ENCODE results near the gene MKI67. TPM values are rescaled to one million over a fixed set of nuclear protein-coding genes. Genes with fewer than 3 reads are reported as not detected.

MKI67 gene
- total and polyA plus RNA-seq, 2 donors from 2014 or later = 0.04 to 2.4 TPM

- Histone ChIP-seq H3K9ac (ENCODE audit: low read length in 3 of 3) (no peak overlapping the region), H3K4me1 (ENCODE audit: control insufficient read depth in 2 of 3, insufficient read depth in 2 of 3, low read depth in 1 of 3, low read length in 3 of 3) (no peaks in the 10 kb centered on the region), H3K4me3 (ENCODE audit: low read length in 3 of 3) (no peak overlapping the region), H3K27ac (ENCODE audit: low read depth in 2 of 2, low read length in 2 of 2) (no peak overlapping the region), H3K36me3 (ENCODE audit: control insufficient read depth in 2 of 3, insufficient read depth in 3 of 3, low read length in 3 of 3) (no peaks in the 10 kb centered on the region), H3K9me3 (ENCODE audit: control insufficient read depth in 2 of 3, insufficient read depth in 1 of 3, low read length in 3 of 3) (no peaks in the 10 kb centered on the region), H3K27me3 (ENCODE audit: control insufficient read depth, insufficient read depth, low read length) (no peaks in the 10 kb centered on the region)
- TF ChIP-seq, protein P1, sequence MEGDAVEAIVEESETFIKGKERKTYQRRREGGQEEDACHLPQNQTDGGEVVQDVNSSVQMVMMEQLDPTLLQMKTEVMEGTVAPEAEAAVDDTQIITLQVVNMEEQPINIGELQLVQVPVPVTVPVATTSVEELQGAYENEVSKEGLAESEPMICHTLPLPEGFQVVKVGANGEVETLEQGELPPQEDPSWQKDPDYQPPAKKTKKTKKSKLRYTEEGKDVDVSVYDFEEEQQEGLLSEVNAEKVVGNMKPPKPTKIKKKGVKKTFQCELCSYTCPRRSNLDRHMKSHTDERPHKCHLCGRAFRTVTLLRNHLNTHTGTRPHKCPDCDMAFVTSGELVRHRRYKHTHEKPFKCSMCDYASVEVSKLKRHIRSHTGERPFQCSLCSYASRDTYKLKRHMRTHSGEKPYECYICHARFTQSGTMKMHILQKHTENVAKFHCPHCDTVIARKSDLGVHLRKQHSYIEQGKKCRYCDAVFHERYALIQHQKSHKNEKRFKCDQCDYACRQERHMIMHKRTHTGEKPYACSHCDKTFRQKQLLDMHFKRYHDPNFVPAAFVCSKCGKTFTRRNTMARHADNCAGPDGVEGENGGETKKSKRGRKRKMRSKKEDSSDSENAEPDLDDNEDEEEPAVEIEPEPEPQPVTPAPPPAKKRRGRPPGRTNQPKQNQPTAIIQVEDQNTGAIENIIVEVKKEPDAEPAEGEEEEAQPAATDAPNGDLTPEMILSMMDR (IDR thresholded peaks at IDR 0.05; ENCODE audit: borderline replicate concordance, extremely low read depth, insufficient read depth) = no peak
- intact Hi-C loops (cut with DNase I) = no loop called here
- FAIRE-seq (no peak), DNase-seq (no peak)
Measured at GRCh38 chr10:128098631-128099030, 27.6 kb downstream of the MKI67 start.

- Histone ChIP-seq H3K4me3 (ENCODE audit: low read length in 3 of 3) (no peak overlapping the region), H3K27ac (ENCODE audit: low read depth in 2 of 2, low read length in 2 of 2) (no peak overlapping the region), H3K4me1 (ENCODE audit: control insufficient read depth in 2 of 3, insufficient read depth in 2 of 3, low read depth in 1 of 3, low read length in 3 of 3) (no peaks in the 10 kb centered on the region), H3K9ac (ENCODE audit: low read length in 3 of 3) (no peak overlapping the region), H3K27me3 (ENCODE audit: control insufficient read depth, insufficient read depth, low read length) (no peaks in the 10 kb centered on the region), H3K9me3 (ENCODE audit: control insufficient read depth in 2 of 3, insufficient read depth in 1 of 3, low read length in 3 of 3) (no peaks in the 10 kb centered on the region), H3K36me3 (ENCODE audit: control insufficient read depth in 2 of 3, insufficient read depth in 3 of 3, low read length in 3 of 3) (no peaks in the 10 kb centered on the region)
- DNase-seq (no peak), FAIRE-seq (no peak)
- TF ChIP-seq, protein P1 (IDR thresholded peaks at IDR 0.05; ENCODE audit: borderline replicate concordance, extremely low read depth, insufficient read depth) = no peak
- intact Hi-C loops (cut with DNase I) = no loop called here
Measured at GRCh38 chr10:128097783-128098182, 28.4 kb downstream of the MKI67 start.

DNA sequence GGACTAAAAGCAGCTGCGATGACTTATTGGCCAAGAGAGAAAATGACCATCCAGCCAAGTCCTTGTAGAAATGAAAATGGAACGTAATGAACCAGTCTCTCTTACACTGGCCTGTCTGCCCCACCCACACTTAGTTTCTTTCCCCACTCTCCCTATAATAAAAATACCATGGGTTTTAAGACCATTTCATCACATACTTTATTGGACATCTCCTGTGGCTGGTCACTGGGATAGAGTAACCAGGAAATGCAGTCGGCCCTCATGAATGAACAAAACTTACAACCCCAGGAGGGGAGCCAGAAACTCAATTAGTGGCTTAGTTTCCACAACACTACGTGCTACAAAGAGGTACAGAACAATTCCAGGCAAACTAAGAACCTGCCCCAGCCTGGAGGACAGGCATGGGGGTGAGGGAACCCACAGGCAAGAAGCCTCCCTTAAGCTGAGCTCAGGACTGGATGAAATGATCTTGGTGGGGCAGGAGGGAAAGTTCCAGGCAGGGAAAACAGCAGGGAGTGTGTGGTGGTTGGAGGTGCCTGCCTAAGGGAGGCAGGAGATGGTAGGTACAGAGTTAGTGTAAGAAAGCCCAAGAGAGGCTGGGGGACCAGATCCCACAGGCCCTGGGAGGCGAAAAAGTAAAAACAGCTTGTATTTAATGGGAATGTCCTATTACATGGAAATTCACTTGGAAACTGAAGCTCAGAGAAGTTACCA lies 29.6 kb downstream of the MKI67 start:
- no peak overlapping the region for H3K4me3 ChIP-seq (ENCODE audit: low read length in 3 of 3)
- H3K27ac ChIP-seq (ENCODE audit: low read depth in 2 of 2, low read length in 2 of 2) = no peak overlapping the region
- no peak for DNase-seq
- no peaks in the 10 kb centered on the region for H3K36me3 ChIP-seq (ENCODE audit: control insufficient read depth in 2 of 3, insufficient read depth in 3 of 3, low read length in 3 of 3)
- H3K27me3 ChIP-seq (ENCODE audit: control insufficient read depth, insufficient read depth, low read length) = no peaks in the 10 kb centered on the region
- no peaks in the 10 kb centered on the region for H3K9me3 ChIP-seq (ENCODE audit: control insufficient read depth in 2 of 3, insufficient read depth in 1 of 3, low read length in 3 of 3)
- FAIRE-seq = no peak
- H3K9ac ChIP-seq (ENCODE audit: low read length in 3 of 3) = no peak overlapping the region
- intact Hi-C loops (cut with DNase I) = no loop called here
- TF ChIP-seq, protein P1 (IDR thresholded peaks at IDR 0.05; ENCODE audit: borderline replicate concordance, extremely low read depth, insufficient read depth) = no peak
- H3K4me1 ChIP-seq (ENCODE audit: control insufficient read depth in 2 of 3, insufficient read depth in 2 of 3, low read depth in 1 of 3, low read length in 3 of 3) = no peaks in the 10 kb centered on the region
